Eye (tissue), 1 donor: ENCODE data around the gene ATP13A2.

Experiments used
- DNase-seq: peaks from one replicate; pipeline ENCODE4 v3.0.0-alpha.2; 2015

ATP13A2 gene

DNA sequence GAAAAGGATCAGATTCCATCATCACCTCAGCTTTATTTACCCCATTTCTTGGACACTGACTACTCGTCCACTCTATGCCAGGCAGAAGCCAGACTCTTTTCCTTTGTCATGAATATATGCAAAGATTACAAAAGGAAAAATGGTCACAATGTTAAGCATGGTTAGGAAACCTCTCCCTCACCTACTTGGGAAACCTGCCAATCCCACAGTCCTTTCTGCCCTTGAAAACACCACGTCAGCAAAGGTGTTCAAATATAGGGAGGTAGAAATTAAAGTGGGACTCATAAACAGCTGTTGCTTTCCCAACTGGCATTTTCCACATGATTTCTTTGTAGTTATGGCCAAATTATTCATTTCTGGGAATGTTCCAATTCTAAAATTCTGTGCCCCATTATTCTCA is 16.2 kb upstream of the ATP13A2 start:
- DNase-seq = no peak

DNA sequence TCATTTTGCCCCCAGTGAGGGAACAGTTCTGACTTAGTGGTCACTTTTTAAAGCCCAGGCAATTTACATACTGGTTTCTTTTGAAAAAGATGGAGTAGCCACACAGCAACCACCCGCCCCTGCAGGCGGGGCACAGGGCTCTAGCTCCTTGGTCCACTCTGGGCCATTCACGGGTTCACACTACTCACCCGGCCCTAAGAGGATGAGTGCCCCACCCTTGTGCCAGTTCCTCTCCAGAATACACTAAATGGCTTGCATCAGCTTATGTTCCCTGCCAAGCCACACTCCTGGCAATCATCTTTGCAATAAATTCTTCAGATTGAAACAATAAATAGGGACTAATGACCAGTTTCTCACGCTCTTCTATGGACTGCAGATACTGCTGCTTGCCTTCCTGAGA is 15.7 kb upstream of the ATP13A2 start:
- no peak for DNase-seq

DNA sequence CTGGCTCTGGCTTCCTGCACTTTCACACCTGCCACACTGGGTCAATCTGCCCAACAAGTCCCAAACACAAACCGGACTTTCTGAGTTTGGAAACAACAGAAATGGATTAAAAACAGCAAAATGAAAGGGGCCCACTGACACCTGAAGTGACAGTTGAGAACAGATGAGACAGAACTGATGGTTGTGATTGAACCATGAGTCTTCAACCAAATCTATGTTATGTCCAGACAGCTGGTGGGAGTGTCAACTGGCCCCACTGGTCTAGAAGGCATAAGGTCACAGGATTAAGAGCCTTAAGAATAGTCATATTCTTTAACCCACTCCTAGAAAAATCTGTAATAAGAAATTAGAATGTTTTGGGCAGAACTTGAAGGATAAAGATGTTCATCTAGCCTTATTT is 13.0 kb upstream of the ATP13A2 start:
- no peak for DNase-seq

DNA sequence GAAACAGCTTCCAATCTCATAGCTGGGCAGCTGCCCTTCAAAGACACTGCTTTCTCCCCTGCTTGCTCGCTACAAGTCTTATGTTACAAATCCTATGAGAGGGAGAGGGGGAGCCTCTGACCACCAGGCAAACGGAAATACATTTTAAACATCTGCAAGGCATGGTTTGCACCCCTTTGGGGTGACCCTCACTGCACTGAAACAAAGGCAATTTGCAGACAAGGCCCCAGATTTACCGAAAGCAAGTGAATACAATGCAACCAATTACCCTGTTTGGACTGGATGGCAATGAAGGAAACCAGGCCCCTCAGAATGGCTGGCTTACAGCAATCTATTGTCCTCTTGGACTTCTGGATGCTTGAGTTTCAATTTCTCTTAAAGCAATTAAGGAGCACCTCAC is 11.8 kb upstream of the ATP13A2 start:
- DNase-seq = no peak

DNA sequence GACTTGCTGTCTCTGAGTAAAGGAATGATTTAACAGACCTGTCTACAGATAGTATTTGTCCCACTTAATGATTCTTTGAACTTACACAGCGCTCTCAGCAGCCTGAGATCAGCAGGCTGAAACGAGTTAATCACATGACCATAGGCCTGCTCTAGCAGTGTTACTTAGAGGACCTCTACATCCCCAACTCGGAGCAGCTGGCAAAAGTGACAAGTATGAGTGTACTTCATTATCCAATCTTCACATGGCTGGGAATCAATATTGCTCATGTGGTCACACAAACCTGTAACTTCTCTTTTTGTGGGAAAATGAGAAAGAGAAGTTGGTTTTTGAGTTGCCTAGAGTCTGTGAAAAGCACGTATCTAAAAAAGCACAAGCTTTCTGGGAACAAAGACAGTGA is 11.4 kb upstream of the ATP13A2 start:
- DNase-seq = no peak

DNA sequence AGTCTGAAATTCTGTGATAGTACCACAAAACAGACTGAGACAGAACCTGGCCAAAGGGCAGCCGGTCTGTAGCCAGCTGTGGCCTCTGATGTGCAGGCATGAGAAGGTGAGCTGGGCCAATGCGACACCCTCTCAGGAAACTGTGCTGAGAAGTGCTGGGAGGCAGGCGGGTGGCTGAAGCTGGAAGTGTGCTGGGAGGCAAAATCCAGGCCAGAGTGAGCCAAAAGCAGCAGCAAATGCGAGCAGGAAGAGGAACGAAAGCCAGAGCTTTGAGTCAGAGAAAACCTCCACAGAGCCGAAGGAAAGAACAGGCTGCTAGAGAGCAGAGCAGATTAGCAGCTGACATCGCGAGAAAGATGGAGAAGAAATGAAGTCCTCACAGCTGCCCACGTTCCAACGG is 10.2 kb upstream of the ATP13A2 start:
- DNase-seq = no peak

DNA sequence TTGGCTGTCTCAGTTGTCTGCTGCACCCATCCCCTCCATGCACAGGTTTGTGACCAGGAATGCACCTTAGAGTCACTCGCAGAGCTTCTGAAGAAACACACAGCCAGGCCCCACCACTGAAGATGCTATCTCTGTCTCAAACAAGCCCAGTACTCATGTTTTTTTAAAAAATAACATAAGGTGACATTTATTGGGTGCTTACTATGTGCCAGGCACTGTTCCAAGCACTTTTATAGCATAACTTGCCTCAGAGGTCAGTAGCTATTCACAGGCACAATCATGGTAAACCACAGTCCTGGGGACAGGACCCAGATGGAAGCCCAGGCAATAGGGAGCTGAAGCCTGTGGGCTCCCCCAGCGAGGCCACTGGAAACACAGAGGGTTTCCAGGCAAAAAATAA is 8.8 kb upstream of the ATP13A2 start:
- DNase-seq = no peak

DNA sequence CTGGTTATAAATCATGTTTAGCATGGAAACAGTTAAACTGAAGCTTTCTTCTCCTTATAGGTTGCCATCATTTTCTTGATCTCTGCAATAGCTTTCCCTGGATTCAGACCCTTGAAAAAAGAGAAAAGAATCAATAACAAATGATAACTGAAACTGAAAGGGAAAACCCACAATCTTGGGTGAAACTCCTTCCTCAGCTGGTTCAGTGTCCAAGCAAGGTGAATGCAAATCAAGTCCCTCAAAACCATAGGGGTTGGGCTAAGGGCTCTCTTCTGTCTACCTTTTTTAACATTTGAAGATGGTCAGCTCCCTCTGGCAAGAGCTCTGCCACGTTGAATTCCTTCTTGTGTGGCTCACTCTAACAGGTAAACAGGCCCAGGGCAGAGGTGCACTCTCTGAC is 7.1 kb upstream of the ATP13A2 start:
- no peak for DNase-seq

DNA sequence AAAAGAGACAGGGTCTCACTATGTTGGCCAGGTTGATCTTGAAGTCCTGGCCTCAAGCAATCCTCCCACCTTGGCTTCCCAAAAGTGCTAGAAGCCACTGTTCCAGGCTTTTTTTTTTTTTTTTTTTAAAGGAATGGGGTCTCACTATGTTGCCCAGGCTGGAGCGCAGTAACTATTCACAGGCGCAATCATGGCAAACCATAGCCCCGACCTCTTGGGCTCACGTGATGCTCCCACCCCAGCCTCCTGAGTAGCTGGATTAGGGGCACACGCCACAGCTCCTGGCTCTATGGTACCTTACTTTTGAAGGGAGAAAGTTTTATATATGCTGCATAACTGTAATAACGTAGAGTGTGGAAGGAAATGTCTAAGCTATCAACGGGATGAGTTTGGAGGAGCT is 5.7 kb upstream of the ATP13A2 start:
- no peak for DNase-seq

DNA sequence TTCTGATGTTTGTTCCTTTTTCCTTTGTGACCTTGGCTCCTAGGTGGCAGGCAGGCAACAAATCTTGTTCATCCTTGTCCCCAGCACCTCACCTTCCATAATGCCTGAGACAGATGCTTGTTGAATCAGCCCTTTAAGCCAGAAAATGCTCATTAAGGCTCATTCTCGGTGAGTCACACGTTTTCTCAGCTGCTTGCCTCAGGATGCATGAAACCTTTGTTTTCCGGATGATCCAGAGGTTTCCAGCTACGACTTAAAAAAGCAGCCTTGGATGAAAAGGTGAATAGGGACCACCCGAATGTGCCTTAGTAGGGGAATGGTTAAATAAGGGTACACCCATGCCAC is 4.6 kb upstream of the ATP13A2 start:
- DNase-seq = peak; percentile 25

DNA sequence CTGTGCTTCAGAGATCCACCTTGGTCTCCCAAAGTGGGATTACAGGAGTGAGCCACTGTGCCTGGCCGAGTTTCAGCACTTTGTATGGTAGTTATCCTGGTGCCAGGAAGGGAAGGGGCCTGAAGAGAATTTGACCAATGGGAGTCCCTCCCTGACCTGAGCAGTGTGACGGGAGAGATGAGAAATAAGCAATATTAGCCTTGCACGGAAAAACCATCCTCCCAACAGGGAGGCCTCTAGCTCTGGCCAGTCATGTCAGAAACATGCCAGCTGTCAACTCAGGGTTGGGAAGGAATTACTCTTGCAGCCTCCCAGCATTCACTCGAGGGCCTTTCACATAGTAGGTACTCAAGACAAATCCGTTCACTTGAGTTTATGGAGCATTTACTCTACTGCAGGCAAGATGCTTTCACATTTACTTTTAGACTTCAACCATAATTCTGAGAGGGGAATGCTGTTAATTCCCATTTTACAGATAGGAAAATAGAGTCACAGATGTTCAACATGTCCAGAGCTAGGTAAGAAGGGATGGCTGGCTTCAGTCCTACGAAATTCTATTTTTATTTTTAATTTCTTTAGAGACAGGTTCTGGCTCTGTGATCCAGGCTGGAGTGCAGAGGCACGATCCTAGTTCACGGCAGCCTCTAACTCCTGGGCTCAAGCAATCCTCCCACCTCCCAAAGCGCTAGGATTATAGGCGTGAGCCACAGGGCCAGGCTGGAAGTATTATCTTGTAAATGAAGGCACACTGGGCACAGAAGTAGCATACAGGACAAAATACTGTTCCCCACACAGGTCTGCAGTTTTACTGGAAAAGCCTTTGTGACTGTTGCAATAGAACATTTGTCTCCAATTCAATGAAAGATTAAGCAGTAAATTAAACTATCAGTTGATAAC is 3.2 kb upstream of the ATP13A2 start:
- DNase-seq = no peak

DNA sequence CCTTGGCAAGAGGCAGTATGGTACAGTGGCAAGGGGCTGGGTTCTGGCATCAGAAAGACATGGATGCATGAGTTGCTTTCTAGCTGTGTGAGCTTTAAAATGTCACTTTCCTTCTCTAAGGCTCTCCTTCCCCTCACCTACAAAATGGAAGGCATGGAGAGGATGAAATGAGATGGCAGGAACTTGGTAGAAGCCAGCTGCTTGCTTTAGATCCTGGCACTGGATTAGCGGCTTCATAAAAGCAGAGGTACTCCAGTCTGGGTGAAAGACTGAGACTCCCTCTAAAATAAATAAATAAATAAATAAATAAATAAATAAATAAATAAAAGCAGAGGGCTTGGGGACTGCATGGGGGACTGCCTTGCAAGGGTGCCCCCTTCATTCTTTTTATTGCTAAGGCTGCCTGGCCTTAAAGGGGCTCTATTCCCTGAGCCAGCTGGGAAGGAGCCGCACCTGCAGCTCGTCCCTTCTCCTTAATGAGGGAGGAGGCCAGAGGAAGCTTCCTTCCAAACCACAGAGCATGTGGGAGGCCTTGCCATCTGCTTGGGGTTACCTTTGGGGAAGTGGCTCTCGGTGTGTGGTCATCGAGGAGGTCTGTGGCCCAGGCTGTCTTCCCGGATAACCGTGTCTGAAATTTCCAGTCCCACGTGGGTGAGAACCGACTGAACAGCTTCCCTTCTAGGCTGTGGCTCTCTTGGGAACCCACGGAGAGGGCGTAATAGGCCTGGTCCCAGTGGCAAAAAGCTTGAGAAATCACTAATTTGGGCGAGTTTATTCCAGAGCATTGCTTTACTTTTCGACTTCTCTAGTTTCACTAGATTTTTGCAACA is 2.0 kb upstream of the ATP13A2 start:
- no peak for DNase-seq

DNA sequence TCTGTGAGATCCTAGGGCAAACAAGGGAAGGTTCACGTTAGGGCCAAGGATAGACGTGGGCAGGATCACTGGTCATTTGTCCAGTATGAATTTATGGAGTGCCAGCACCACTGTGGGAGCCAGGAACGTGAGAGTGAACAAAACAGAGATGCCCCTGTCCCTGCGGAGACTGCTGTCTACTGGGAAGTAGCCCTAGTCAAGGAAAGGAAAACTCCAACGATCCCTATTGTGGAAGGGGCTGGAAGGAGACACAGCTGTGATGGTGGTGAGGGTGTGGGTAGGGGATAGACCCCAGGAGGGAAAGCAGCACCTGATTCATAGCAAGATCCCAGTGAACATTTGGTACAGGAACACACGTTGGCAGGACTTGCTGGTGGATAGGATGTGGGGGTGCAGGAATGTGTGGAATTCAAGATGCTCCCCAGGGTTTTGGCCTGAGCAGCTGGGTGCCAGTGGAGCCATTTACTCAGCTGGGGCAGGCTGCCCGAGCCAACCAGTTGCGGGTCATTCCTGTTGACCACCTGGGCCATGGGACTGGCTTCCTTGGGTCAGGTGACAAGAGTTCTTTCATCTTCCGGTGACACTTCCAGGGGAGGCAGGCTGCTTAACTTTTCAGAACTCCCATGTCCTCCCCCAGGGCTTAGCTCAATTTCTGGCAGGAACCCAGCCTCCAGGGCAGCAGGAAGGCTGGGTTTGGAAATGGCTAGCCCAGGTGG is 1.2 kb upstream of the ATP13A2 start:
- DNase-seq = no peak

DNA sequence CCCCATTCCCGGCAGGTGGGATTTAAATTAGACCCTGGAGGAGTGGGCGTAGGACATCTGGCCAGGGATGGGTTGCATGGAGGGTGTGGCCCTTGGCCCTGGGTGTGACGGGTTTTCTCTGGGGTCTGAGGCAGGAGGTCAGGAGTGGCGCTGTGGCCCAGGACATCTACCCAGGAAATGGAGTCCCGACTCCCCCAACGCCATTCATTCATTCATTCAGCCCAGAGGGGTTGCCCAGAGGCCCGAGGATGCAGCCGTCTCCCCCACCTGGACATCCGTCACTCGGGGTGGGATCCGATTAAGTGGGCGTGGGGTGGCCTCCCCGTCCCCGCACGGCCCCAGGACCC is 663 bp downstream of the ATP13A2 start:
- no peak for DNase-seq

DNA sequence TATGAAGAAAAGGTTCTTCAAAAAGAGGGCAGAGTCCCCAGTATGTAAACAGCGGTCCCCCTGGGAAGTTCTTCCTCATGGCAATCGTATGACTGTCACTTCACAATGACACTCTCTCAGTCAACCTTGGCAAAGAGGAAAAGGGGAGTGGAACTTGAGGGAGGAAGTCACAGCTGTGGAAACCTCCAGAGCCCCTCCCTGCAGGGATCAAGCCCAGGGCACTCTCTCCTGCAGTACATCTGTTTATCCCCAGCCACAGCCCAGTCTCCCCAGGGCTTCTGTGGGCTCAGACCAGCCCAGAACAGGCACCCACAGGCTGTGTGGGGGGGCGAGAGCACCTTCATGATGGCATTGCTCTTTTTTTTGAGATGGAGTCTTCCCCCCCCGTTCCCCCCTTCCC is 2.0 kb downstream of the ATP13A2 start:
- no peak for DNase-seq

DNA sequence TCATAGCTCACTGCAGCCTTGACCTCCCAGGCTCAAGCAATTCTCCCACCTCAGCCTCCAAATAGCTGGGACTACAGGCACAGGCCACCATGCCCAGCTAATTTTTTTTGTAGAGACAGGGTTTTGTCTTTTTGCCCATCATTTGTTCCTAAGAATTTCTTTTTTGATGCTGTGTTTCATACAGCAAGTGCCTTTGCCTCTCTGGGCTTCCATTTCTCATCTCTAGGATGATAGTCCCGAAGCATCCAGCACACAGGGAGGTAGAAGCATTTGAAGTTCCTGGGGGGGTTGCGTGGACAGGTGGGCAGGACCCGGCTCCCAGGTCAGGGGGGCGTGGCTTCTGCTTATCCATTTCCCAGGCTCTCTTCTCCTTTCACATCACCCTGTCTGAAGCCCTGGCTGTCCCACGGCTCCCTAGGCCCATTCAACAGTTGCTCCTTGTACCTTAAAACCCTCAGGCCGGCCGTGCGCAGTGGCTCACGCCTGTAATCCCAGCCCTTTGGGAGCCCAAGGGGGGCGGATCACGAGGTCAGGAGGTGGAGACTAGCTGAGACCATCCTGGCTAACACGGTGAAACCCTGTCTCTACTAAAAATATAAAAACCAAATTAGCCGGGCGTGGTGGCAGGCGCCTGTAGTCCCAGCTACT is 3.4 kb downstream of the ATP13A2 start:
- DNase-seq = no peak

DNA sequence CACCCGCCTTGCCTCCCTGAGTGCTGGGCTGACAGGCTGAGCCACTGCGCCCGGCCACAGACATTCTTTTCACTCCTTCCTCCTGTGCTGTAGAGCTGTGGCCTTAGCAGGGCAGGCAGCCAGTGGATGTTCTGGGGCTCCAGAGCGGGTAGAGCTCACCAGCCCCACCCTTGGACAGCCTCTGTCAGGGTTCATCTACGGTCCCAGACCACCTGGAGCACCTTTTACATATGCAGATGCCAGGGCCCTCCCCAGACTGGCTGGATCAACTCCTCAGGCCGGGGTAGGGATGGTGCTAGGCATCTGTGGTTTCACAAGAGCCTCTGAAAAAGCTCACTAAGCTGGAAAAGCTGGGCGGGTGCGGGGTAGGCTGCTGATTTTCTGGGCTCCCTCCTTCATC is 4.6 kb downstream of the ATP13A2 start:
- DNase-seq = no peak

DNA sequence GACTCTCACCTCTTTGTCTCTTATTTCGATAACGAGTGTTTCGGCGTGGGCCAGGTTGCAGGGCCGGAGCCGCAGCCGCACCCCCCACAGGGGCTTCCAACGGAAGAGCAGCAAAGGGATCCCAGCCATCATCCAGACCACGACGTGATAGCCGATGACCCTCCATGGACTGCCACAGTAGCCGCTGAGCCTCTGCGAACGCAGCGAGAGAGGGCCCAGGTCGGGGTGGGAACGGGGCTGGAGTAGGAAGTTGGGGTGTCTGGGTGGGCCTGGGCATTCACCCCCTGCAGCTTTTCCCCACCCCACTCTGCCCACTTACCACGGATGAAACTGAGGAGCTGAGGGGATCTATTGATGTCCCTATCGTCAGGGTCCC is 6.4 kb downstream of the ATP13A2 start:
- no peak for DNase-seq

DNA sequence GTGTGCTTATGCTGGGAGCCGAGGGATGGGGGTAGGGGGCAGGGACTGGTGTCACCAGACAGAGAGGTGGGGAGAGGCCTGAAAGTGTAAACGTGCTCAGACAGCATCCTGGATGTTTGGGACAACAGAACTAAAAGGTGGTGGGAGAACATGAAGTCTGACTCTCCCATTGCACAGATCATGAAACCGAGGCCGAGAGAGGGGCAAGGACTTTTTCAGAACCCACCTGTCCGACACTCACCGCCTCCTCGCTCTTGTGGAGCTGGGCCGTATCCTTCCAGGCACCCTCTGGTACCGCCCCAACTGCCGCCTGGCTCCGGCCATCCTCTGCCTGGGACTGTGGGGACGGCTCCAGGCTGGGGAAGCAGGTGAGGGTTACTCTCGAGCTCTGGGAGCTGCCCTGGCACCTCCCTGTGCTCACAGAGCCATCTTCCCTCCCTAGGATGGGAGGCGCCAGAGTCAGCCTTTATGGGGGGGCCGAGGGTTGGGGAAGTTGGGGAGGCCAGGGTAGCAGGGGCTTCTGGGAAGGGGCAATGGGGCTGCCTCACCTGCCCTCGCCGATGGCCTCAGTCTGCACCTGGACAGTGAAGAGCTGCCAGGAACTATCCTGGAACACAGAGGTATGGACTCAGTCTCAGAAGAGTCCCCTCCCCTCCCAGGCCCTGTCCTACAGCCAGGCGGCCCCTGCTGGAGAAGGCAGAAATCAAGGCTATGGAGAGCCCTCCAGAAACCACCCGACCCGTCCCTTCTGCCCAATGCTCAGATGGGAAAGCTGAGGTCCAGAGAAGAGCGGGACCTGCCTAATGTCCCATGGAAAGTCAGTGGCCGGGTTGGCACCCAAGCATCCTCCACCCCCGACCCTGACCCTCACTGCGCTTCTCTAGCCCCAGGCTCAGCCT is 7.0 kb downstream of the ATP13A2 start:
- no peak for DNase-seq

DNA sequence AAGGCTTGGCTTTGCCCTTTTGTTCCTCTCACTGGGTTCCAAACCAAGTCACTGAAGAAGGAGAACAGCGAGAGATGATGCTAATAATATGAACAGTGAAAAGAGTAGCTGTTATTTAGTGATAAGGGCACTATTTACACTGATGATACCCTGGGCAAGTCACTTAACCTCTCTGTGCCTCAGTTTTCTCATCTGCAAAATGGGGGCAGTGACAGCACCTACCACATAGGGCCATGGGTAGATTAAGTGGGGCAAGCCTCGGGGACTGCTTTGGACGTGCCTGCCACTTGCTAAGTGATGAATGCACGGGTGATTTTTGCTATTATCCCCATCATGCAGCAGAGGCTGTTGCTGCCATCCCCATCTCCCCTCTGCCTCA is 9.2 kb downstream of the ATP13A2 start:
- DNase-seq = no peak

DNA sequence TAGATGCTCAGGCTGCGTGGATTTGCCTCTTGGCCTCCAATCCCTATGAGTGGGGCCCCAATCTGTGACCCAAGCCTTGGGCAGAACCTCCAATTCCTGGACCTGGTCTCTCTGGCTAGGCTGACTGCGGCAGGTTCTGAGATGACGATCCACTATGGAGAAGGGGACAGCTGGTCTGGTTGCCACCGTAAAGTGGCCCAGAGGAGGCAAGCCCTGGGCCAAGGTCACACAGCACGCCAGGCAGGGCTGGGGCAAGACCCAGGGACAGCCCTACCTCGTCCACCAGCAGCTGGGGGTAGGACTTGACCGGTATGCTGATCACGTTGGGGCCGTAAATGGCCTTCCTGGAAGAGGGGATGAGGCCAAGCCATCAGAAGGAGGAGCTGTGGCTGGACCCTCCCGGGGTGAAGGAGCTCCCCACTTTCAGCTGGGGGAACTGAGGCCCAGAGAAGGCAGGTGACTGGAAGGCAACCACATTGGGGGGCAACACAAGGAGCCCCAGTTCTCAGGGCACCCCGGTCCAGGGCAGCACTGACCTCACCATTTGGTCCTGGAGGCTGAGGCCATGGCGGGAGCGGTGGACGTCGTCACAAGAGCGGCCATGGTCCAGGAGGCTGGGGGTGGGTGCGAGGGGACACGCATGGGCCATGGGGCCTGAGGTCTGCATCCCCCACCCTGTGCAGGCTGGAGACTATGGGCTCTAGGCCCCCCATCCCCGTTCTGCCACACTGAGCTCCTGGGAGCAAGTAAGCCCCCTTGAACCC is 9.8 kb downstream of the ATP13A2 start:
- no peak for DNase-seq

DNA sequence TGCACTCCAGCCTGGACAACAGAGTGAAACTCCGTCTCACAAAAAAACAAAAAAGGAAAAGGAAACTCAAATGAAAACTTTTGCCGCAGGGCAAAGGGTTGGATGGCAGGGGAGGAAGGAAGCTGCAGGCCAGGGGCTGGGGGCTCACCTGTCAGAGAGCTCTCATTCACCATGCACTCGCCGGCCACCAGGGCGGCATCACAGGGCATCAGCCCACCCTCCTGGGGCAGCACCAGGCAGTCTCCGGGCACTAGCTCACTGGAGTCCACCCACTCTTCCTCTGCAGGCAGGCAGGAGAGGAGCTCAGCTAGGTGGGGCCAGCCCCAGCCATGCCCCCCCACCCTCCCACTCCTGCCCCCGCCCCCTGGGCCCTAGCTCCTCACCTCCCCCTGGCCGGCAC is 11.9 kb downstream of the ATP13A2 start:
- no peak for DNase-seq
